HepG2 (cell line): ENCODE measurements around the gene MEIS3. TPM values are rescaled to one million over a fixed set of nuclear protein-coding genes. Genes with fewer than 3 reads are reported as not detected.

Experiments used
- ATF6 ChIP-seq: sonication (generic); formaldehyde crosslinking; conservative IDR thresholded peaks from 2 replicates; pipeline ENCODE4 v1.4.0; 2020; ENCODE audit warnings: missing genetic modification reagents
- ATRX ChIP-seq: sonication (generic); formaldehyde crosslinking; IDR thresholded peaks from 2 replicates; pipeline ENCODE4 v1.4.0; 2020; ENCODE audit warnings: missing genetic modification reagents, borderline replicate concordance
- GABPB1 ChIP-seq: IDR thresholded peaks from 2 replicates; pipeline ENCODE4 v1.6.1; 2016; ENCODE audit warnings: mild to moderate bottlenecking, missing genetic modification reagents, moderate library complexity, missing compliant biosample characterization
- HBP1 ChIP-seq: IDR thresholded peaks from 2 replicates; pipeline ENCODE4 v1.6.1; 2016; ENCODE audit warnings: low read depth, control low read depth
- HES4 ChIP-seq: sonication (generic); formaldehyde crosslinking; IDR thresholded peaks from 2 replicates; pipeline ENCODE4 v1.9.0; 2021; ENCODE audit warnings: mild to moderate bottlenecking, missing genetic modification reagents, borderline replicate concordance
- HOXA5 ChIP-seq: sonication (generic); formaldehyde crosslinking; IDR thresholded peaks from 2 replicates; pipeline ENCODE4 v1.4.0; 2020; ENCODE audit warnings: missing genetic modification reagents
- JUNB ChIP-seq: sonication (generic); formaldehyde crosslinking; IDR thresholded peaks from 2 replicates; pipeline ENCODE4 v1.8.0; 2022; ENCODE audit warnings: missing genetic modification reagents, mild to moderate bottlenecking, borderline replicate concordance
- JUND ChIP-seq: sonication (generic); formaldehyde crosslinking; IDR thresholded peaks from 2 replicates; pipeline ENCODE4 v1.8.0; 2022; ENCODE audit warnings: mild to moderate bottlenecking, missing genetic modification reagents
- MIER2 ChIP-seq: IDR thresholded peaks from 2 replicates; pipeline ENCODE4 v1.6.1; 2016; ENCODE audit warnings: missing biosample characterization, missing genetic modification reagents
- MLLT10 ChIP-seq: sonication (generic); formaldehyde crosslinking; IDR thresholded peaks from 2 replicates; pipeline ENCODE4 v1.4.0; 2020; ENCODE audit warnings: missing genetic modification reagents
- RNF219 ChIP-seq: sonication (generic); formaldehyde crosslinking; IDR thresholded peaks from 2 replicates; pipeline ENCODE4 v1.5.0; 2020; ENCODE audit warnings: mild to moderate bottlenecking, missing genetic modification reagents
- TFDP1 ChIP-seq: IDR thresholded peaks from 2 replicates; pipeline ENCODE4 v1.6.1; 2016; ENCODE audit warnings: missing compliant biosample characterization, missing genetic modification reagents, borderline replicate concordance
- TOE1 ChIP-seq: sonication (generic); formaldehyde crosslinking; IDR thresholded peaks from 2 replicates; pipeline ENCODE4 v1.4.0; 2020; ENCODE audit warnings: mild to moderate bottlenecking, missing genetic modification reagents
- ZBED4 ChIP-seq: sonication (generic); formaldehyde crosslinking; IDR thresholded peaks from 2 replicates; pipeline ENCODE4 v1.4.0; 2020; ENCODE audit warnings: missing genetic modification reagents, borderline replicate concordance
- ZBTB7A ChIP-seq: sonication (generic); formaldehyde crosslinking; IDR thresholded peaks from 2 replicates; pipeline ENCODE4 v1.8.0; 2022; ENCODE audit warnings: mild to moderate bottlenecking, missing genetic modification reagents
- ZNF296 ChIP-seq: sonication (generic); formaldehyde crosslinking; conservative IDR thresholded peaks from 2 replicates; pipeline ENCODE4 v1.5.0; 2020; ENCODE audit warnings: mild to moderate bottlenecking, missing genetic modification reagents
- ZNF441 ChIP-seq: sonication (generic); formaldehyde crosslinking; IDR thresholded peaks from 2 replicates; pipeline ENCODE4 v1.7.0; 2021; ENCODE audit warnings: missing genetic modification reagents, borderline replicate concordance
- ZNF792 ChIP-seq: IDR thresholded peaks from 2 replicates; pipeline ENCODE4 v1.6.1; 2016
- polyA plus RNA-seq, 8 experiments: library from polyadenylated mRNA; depleted of rRNA in 3 of 8; stranded (reverse) in 7 of 8; unstranded in 1 of 8; fragments of >200 nt; fragmentation: Illumina TruSeq in 4 of 8; extraction: Trizol in 4 of 8; gene quantifications; 2 replicates each; pipeline versions ENCODE4 v1.2.1 to v1.2.3, GENCODE V29; 2011 to 2016; ENCODE audit warnings: low read depth in 4 of 8, missing spikeins in 1 of 8, mixed read lengths in 1 of 8; ENCODE audit not compliant: insufficient read depth in 1 of 8
- total RNA-seq, 5 experiments: library from RNA; depleted of rRNA; stranded (reverse); fragments of >200 nt; fragmentation: Illumina TruSeq; extraction: Trizol; gene quantifications; 2 replicates each; pipeline ENCODE4 v1.2.3, GENCODE V29; 2016; ENCODE audit warnings: low read depth in 1 of 5

Gene MEIS3
- total and polyA plus RNA-seq, 2 of the 13 experiments (the other 11 are each of a cell fraction or from before 2014, with no cell fraction given), result 0.09 to 0.70 TPM

GRCh38 chr19:47444388-47444821 is 25.1 kb upstream of the MEIS3 start (continued):
- TF ChIP-seq ZNF441 (CRISPR knock-in tag), result no peak
- 0 out of 2 replicates have a peak, but pooled peaks have one; percentile 20 for TF ChIP-seq JUND
- no peak for TF ChIP-seq ZBED4 (CRISPR knock-in tag)
- TF ChIP-seq HES4 (CRISPR knock-in tag), result peak; percentile 58; the same call in 1 of the 2 replicates
- no peak for TF ChIP-seq ATF6 (CRISPR knock-in tag)
- TF ChIP-seq TFDP1 (CRISPR knock-in tag), result no peak
- TF ChIP-seq TOE1, result no peak
- TF ChIP-seq MIER2, result peak; percentile 95
- 0 out of 2 replicates have a peak, but pooled peaks have one; percentile 46 for TF ChIP-seq ZNF792 (CRISPR knock-in tag)
- TF ChIP-seq ATRX (CRISPR knock-in tag), result no peak
- TF ChIP-seq MLLT10, result no peak
- TF ChIP-seq GABPB1 (CRISPR knock-in tag), result peak; percentile 28; the same call in 1 of the 2 replicates
- no peak for TF ChIP-seq RNF219 (CRISPR knock-in tag)
- 0 out of 2 replicates have a peak, but pooled peaks have one; percentile 59 for TF ChIP-seq HBP1
- TF ChIP-seq ZBTB7A (CRISPR knock-in tag), result 0 out of 2 replicates have a peak, but pooled peaks have one; percentile 40
- 0 out of 2 replicates have a peak, but pooled peaks have one; percentile 20 for TF ChIP-seq HOXA5 (CRISPR knock-in tag)
- TF ChIP-seq JUNB (CRISPR knock-in tag), result no peak
- 0 out of 2 replicates have a peak, but pooled peaks have one; percentile 51 for TF ChIP-seq ZNF296 (CRISPR knock-in tag)
